ENCODE results near the gene FAM53B. TPM values are rescaled to one million over a fixed set of nuclear protein-coding genes. Genes with fewer than 3 reads are reported as not detected.

Gene FAM53B
- total RNA-seq, 4 donors from 2014 or later: 25.2 to 43.3 (median 34.7) TPM

DNA sequence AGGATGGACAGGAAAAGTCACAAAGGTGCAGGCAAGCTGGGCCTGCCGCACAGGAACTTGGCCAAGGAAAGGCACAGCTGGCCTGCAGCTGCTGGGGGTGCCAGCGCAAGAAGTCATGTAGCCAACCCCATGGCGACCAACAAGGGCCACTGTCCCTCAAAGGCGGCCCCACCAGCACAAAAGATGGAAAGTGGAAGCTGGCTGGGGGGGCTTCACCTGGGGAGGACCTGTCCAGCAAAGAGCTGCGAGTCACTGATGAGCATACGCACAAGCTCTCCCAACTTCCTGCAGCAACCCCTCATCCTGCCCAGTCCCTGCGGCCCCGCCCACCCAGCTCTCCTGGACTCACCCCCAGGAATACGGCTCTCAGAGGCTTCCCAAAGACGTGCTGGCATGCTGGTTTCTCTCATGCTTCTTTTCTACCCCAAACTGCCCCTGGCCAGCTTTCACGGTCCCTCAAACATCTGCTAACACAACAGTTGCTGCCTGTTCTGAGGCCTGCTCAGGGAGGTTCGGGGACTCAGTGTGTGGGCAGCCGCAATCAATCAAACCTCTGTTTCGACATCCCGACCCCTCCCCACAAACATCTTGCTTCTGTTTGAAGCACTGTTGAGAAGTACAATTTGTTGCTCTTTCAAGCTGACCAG is 67.6 kb downstream of the FAM53B start:
- H3K27ac ChIP-seq (replicated peaks in 1 of 4): no peak overlapping the region
- WGBS: 81% methylated on average over 11 of the region's 15 CpGs
- intact Hi-C loops (cut with DNase I): no loop called here

DNA sequence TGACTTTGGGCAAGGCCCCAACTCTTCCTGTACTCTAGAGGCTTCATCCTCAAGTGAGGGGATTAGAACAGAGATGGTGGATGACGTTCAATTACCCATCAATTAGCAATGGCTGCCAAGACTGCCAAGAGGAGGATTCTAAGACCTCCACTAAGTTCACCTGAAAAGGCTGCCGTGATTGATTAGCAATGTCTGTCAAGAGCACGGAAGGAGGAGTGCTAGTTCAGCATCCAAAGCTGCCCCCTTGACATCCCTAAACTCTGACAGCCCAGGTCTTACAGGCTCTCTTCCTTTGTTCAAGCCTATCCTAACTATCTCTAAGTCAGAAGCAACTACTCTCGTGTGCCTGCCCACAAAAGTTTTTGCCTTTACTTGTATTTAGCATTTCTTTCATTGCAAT is 68.4 kb downstream of the FAM53B start:
- Histone ChIP-seq H3K9me3 (no peaks in the 10 kb centered on the region), H3K4me3 (no peak overlapping the region), H3K27ac (replicated peaks in 1 of 4) (no peak overlapping the region), H3K36me3 (peaks cover 0 to 10% (median 8%) of the 10 kb centered on the region in 4 donors), H3K27me3 (no peaks in the 10 kb centered on the region), H3K4me1 (peaks cover 93 to 100% (median 98%) of the 10 kb centered on the region in 4 donors)
- intact Hi-C loops (cut with DNase I): no loop called here
- TF ChIP-seq EP300 (IDR thresholded peaks at IDR 0.05) (no peak), CTCF (IDR thresholded peaks at IDR 0.05) (no peak), POLR2A (IDR thresholded peaks at IDR 0.05; ENCODE audit: low read depth) (no peak), POLR2AphosphoS5 (IDR thresholded peaks at IDR 0.05) (no peak)
- WGBS: 97% methylated on average over 4 of the region's 4 CpGs
- DNase-seq (ENCODE audit: extremely low spot score): no peak

More for the DNA sequence above, 67.6 kb downstream of the FAM53B start:
- no peaks in the 10 kb centered on the region for H3K27me3 ChIP-seq
- H3K9me3 ChIP-seq: no peaks in the 10 kb centered on the region
- H3K36me3 ChIP-seq: peaks cover 2 to 17% (median 16%) of the 10 kb centered on the region in 4 donors
- no peak overlapping the region for H3K4me3 ChIP-seq
- peaks cover 91 to 100% (median 94%) of the 10 kb centered on the region in 4 donors for H3K4me1 ChIP-seq
- TF ChIP-seq POLR2A (IDR thresholded peaks at IDR 0.05; ENCODE audit: low read depth) (no peak), CTCF (IDR thresholded peaks at IDR 0.05) (no peak), POLR2AphosphoS5 (IDR thresholded peaks at IDR 0.05) (no peak), EP300 (IDR thresholded peaks at IDR 0.05) (no peak)
- DNase-seq (ENCODE audit: extremely low spot score): no peak

DNA sequence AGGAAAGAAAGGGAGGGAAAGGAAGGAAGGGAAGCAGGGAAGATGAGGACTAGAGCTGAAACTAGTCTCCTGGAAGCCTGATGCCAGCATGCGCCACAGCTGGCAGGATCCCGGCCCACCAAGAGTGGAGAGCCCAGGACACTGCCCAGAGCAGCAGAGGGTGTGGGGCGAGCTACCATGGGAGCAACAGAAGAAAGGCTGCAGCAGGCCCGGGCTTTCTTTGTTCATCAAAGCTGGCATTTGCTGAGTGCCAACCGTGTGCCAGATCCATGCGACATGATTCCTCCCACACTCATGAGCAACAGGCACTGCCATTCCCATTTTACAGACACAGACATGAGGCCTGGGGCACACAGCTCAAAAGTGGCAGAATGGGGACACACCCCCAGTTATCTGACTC is 68.9 kb downstream of the FAM53B start:
- intact Hi-C loops (cut with DNase I): no loop called here
- no peak overlapping the region for H3K27ac ChIP-seq (replicated peaks in 1 of 4)
- WGBS: 93% methylated on average over 6 of the region's 6 CpGs
- TF ChIP-seq POLR2A (IDR thresholded peaks at IDR 0.05; ENCODE audit: low read depth): no peak
- no peak for TF ChIP-seq EP300 (IDR thresholded peaks at IDR 0.05)
- TF ChIP-seq CTCF (IDR thresholded peaks at IDR 0.05): no peak
- TF ChIP-seq POLR2AphosphoS5 (IDR thresholded peaks at IDR 0.05): no peak
- H3K36me3 ChIP-seq: peaks cover 0 to 4% (median 3%) of the 10 kb centered on the region in 4 donors
- no peaks in the 10 kb centered on the region for H3K27me3 ChIP-seq
- peaks cover 93 to 100% (median 98%) of the 10 kb centered on the region in 4 donors for H3K4me1 ChIP-seq
- no peaks in the 10 kb centered on the region for H3K9me3 ChIP-seq
- H3K4me3 ChIP-seq: no peak overlapping the region
- no peak for DNase-seq (ENCODE audit: extremely low spot score)

GRCh38 chr10:124674768-124675222 is 69.4 kb downstream of the FAM53B start:
- intact Hi-C loops (cut with DNase I): no loop called here
- TF ChIP-seq POLR2AphosphoS5 (IDR thresholded peaks at IDR 0.05) (no peak), EP300 (IDR thresholded peaks at IDR 0.05) (no peak), CTCF (IDR thresholded peaks at IDR 0.05) (no peak), POLR2A (IDR thresholded peaks at IDR 0.05; ENCODE audit: low read depth) (no peak)
- no peaks in the 10 kb centered on the region for H3K9me3 ChIP-seq
- H3K36me3 ChIP-seq: no peaks in the 10 kb centered on the region
- peaks cover 95 to 100% (median 98%) of the 10 kb centered on the region in 4 donors for H3K4me1 ChIP-seq
- H3K4me3 ChIP-seq: no peak overlapping the region
- DNase-seq (ENCODE audit: extremely low spot score): no peak
- H3K27me3 ChIP-seq: no peaks in the 10 kb centered on the region
- no peak overlapping the region for H3K27ac ChIP-seq (replicated peaks in 1 of 4)
- WGBS: 88% methylated on average over 5 of the region's 9 CpGs

Measured in esophagus muscularis mucosa (tissue), 4 donors.